Measurements from ENCODE around the gene PPP2R3A.
"Not testable (repeated sequence)": the region's sequence is repeated elsewhere in the genome, so short reads cannot be mapped to it uniquely, and the experiment has no call there.

- TF ChIP-seq POLR2A (IDR thresholded peaks at IDR 0.05; ENCODE audit: extremely low read depth, insufficient read length); CTCF (IDR thresholded peaks at IDR 0.05; ENCODE audit: low read depth, low read length); MAX (IDR thresholded peaks at IDR 0.05; ENCODE audit: low read depth, low read length); MYC (IDR thresholded peaks at IDR 0.05; ENCODE audit: low read depth, low read length): not testable (repeated sequence)
Measured at GRCh38 chr3:136192195-136192594, 226.7 kb downstream of the PPP2R3A start.
